HG03196 (cell line): ENCODE results near the gene REXO4.
A peak's percentile ranks its signal among the peaks of the same experiment; 100 is the strongest.
"Not testable (repeated sequence)": the region's sequence is repeated elsewhere in the genome, so short reads cannot be mapped to it uniquely, and the experiment has no call there.

Experiments used
- ATAC-seq: cut with Tn5 transposase; IDR thresholded peaks from one replicate; pipeline ENCODE4 v1.9.1; 2021; ENCODE audit not compliant: unreplicated experiment

The REXO4 gene

DNA sequence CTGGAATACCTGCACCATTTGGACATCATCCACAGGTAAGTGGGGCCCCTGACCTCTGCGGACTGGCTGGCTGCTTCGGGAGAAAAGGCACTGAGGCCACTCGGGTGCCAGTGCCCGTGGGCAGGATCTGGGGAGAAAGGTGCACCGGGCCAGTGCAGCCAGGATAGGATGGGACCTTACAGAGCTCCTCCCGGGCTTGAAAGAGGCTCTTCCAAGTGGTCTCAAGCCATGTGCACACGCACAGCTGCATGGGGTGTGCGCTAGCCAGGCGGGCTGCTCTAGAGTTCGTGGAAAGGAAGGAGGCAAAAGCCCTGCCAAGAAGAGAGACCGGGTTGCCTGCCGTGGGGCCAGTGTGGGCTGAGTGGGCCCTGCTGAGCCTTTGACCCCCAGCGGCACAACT is 28.2 kb downstream of the REXO4 start:
- no peak for ATAC-seq

DNA sequence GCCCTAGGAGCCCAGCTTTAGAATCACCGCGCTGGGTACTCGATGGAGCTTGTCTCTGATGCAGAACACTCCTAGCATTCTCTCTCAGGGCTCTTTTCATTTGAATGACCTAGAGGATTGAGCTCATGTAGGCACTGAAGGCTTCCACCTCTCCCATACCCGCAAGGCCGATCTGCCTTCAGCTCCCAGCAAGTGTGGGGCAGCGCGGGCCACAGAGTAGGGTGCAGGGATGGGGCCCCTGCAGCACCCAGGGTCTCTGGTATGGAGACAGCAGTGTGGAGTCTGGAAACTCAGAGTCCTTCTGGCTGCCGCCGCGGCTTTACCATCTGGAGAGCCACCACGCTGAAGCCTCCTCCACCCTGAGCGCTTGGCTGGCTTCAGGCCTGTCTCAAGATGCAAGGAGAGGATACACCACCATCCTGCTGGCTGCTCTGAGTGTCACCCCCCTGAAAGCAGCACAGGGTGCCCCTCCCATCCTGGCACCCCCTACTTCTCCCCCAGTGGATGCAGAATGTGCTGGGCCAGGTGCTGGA is 28.7 kb downstream of the REXO4 start:
- ATAC-seq = no peak

DNA sequence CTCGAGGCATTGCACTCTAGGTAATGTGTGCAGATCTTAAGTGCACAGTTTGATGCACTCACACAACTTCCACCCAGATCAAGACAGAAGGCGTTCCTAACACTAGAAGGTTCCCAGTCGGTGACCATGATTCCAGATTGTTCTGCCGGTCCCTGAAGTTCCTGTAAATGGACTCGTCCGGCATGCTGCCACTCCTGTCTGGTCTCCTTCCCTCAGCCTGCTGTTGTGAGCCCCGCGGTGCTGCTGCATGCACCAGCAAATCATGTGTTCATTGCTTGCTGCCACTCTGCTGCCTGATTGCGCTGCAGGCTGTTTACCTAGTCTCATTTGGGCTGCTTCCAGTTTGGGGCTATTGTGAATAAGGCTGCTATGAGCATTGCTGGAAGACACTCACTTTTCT is 30.1 kb downstream of the REXO4 start:
- ATAC-seq = no peak

DNA sequence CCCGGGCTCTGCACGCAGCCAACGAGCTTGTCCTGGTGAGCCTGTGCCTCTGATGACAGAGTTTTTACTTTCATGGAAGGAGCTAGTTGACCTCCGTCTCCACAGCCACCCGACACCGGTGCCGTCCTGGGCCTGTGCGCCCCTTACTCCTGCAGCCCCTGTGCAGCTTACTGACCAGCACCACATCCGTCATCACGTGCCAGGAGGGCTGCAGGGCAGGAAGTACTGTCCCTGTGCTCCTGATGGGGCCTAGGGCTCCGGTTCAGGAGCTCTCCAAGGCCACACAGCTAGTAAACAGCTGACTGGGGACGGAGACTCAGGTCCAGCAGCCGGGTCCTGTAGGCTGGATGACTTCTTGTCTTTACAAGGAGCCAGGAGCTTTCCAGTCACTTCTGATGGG is 31.5 kb downstream of the REXO4 start:
- ATAC-seq = no peak

DNA sequence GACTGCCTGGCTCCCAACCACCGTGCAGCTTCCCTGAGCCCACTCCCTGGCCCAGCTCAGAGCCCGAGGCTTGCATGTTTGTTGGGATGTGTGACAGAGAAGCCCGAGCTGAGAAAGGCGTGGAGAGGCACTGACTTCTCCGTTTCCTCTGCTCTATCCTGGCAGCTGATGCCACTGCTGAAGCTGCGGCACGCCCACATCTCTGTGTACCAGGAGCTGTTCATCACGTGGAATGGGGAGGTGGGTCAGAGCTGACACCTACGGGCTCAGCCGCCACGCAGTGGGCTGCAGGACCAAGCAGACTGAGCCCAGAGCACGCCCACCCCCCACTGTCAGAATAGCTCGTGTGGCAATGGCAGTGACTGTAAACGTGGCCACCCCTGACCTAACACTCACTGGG is 32.4 kb downstream of the REXO4 start:
- ATAC-seq = no peak

DNA sequence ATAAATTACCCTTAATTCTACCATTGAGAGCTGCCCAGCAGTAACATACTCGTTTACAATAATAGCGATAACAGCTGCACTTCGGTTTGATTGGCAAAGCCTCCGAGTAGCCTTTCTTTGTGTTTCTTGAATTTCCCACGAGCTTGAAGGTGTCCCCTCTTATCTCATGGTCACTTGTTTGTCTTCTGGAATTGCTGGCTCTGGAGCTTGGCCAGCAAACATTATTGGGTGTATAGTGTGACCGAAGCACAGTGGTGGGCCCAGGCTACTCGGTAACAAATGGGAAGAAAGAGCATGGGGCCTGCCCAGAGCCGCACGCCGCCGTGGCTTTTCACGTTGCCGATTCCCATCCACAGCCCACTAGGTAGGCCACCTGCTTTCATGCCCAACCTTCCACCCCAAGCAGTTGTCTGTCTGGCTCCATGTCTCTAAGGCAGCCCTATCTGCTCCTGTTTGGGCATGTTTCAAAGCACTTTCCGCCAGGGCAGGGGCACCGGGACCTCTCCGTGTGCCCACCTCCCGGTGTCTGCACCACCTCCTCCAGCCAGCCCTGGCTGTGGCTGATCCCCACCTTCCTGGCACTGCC is 33.0 kb downstream of the REXO4 start:
- no peak for ATAC-seq

DNA sequence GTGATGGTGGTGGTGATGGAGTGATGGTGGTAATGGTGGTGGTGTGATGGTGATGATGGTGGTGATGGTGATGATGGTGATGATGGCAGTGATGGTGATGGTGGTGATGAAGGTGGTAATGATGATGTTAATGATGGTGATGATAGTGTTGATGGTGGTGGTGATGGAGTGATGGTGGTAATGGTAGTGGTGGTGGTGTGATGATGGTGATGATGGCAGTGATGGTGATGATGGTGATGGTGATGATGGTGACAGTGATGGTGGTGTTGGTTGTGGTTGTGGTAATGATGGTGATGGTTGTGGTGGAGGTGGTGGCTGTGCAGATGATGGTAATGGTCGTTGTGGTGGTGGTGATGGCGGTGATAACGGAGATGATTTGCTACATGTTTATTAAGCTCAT is 34.4 kb downstream of the REXO4 start:
- no peak for ATAC-seq

DNA sequence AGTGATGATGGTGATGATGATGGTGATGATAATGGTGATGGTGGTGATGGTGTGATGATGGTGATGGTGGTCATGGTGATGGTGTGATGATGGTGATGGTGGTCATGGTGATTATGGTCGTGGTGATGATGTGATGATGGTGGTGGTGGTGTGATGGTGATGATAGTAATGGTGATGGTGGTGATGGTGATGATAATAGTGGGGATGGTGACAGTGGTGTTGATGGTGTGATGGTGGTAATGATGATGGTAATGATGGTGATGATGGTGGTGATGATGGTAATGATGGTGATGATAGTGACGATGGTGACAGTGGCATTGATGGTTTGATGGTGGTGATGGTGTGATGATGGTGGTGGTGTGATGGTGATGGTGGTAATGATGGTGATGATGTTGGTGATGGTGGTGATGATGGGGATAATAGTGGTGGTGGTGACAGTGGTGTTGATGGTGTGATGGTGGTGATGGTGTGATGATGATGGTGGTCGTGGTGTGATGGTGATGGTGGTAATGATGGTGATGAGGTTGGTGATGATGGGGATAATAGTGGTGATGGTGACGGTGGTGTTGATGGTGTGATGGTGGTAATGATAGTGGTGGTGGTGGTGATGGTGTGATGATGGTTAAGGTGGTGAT is 35.2 kb downstream of the REXO4 start:
- no peak for ATAC-seq

DNA sequence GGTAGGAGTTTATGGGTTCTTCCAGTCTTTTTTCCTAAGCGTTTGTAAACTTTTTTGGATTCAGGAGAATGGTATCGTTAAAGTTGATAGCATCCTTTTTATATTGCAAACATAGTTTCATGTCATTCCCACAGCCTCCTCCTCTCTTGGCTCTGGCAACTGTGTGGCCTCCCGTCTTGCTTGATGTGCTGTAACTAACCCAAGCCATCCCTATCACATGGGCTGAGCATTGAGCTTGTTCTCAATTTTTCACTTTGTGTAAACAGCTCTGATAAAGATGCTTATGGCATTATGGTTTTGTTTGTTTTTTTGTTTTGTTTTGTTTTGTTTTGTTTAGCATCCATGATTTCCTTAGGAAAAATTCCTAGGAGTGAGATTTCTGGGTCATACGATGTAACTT is 37.1 kb downstream of the REXO4 start:
- ATAC-seq = no peak

DNA sequence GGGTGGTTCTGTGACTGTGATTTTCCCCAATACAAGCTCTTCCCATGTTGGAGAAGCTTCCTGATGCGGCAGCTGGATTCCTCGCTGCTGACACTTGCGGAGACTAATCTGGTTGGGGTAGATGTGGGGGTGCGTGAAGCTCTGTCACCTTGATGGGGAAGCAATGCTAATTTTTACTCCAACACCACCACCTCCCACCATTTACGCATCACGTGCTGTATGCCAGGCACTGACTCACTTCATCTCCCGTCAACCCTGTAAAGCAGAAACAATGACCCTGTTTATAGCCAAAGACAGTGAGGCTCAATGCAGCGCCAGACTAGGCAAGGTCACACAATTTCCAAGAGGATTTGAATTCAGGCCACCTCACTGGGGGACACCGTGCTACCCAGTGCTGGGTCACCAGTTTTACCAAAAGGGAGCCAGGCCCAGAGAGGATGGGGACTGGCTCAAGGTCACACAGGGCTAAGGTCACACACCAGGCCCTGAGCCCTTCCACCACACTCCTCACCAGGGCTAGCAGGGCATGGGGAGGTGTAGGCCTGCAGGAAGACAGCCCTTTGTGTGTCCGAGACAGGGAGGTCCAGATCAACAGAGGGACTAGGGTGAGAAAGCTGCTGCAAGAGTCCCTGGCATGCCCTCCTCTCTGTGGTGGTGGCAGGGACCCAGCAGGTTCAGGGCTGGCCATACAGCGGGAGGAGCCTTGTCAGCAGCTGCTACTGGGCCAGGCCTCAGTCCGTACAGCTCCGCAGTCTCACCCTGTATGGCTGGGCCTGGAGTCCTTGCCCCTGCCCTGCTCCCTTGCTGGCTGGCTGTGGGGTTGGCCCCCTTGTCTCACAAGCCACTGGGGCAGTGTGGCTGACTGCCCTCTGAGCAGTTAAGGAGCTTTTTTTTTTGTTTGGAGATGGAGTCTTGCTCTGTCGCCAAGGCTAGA is 38.4 kb downstream of the REXO4 start:
- no peak for ATAC-seq

DNA sequence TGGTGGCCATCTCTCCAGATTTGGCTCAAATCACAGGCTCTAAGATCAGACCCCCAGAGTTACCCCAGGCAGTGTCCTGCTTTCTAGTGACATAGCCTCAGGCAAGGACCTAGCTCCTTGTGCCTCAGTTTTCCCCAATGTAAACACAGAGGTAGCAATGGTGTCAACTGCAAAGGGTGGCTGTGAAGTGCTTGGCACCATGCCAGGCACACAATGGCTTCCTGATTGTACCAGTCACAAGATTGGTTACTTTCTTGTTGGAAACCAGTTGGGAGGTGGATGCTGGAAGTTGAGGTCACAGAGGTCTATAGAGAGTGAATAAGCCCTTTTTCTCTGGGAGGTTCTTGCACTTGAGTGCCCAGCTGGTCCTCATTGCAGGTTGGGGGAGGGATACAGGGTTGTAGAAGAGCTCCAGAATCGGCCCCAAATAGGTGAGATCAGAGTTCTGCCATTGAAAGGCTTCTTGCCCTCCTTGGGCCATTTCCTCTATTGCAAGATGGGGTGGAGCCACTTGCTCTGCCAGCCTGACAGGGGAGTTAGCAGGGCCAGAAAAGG is 39.3 kb downstream of the REXO4 start:
- ATAC-seq = no peak

DNA sequence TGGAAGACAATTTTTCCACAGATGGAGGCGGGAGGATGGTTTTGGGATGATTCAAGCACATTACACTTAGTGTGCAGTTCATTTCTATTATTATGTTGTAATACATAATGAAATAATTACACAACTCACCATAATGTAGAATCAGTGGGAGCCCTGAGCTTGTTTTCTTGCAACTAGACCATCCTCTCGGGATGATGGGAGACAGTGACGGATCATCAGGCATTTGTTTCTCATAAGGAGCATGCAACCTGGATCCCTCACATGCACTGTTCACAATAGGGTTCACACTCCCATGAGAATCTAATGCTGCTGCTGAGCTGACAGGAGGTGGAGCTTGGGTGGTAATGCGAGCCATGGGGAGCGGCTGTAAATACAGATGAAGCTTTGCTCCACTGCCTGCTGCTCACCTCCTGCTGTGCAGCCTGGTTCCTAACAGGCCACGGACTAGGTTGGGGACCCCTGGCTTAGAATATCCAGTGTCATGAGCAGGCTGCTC is 40.0 kb downstream of the REXO4 start:
- no peak for ATAC-seq

DNA sequence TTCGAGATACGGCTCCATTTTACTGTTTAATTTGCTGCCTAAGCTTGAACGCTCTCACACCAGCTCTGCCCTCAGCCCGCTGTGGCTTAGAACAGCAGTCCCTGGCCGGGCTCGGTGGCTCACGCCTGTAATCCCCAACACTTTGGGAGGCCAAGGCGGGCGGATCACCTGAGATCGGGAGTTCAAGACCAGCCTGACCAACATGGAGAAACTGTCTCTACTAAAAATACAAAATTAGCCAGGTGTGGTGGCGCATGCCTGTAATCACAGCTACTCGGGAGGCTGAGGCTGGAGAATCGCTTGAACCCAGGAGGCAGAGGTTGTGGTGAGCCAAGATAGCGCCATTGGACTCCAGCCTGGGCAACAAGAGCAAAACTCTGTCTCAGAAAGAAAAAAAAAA is 40.5 kb downstream of the REXO4 start:
- ATAC-seq = not testable (repeated sequence)

DNA sequence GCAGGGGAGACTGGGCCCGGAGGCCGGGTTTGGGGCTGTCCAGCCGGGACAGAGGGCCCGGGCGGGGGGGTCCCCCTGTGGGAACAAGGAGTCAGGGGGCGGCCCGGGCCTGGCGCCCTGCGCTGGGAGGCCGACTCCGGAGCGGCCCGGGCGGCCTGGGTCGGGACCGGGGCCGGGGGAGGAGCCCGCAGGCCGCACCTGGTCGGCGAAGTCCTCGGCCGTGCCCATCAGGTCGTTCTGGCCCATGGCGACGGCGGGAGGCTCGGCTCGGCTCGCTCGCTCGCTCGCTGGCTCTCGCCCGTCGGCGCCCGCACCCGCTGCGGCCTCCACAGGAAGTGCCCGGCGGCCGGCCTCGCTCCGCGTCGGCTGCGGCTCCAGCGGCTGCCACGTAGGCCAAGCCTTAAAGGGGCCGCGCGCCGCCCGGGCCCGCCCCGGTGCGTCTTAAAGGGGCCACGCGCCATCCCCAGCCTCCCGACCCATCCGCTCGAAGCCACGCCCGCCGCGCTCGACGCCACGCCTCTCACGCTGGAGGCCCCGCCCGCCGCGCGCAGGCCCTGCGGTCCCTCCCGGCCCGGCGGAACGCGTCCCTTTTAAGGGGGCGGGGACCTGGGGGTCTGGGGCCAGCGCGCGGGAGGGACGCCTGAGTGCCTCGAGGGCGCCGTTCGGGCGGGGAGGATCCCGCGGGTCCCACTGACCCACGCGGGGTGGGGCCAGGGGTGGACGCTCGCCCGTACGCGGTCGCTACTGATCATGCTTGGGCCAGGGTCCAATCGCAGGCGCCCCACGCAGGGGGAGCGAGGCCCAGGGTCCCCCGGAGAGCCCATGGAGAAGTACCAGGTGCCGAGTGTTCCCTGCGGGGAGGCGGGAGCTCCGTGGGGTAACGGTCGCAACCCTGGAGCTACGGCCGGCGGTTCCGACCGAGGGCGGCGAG is 41.8 kb downstream of the REXO4 start, which contains the start of the genes STKLD1 and SURF4:
Gene STKLD1, plus strand, starts transcription at position 643 of the 931 bp plus-strand sequence. Its CDS starts 108 bp downstream, at position 751.
Gene SURF4, minus strand, starts transcription at position 337 of the 931 bp plus-strand sequence. Its CDS starts 91 bp downstream, at position 246.
- ATAC-seq = peak; percentile 87

DNA sequence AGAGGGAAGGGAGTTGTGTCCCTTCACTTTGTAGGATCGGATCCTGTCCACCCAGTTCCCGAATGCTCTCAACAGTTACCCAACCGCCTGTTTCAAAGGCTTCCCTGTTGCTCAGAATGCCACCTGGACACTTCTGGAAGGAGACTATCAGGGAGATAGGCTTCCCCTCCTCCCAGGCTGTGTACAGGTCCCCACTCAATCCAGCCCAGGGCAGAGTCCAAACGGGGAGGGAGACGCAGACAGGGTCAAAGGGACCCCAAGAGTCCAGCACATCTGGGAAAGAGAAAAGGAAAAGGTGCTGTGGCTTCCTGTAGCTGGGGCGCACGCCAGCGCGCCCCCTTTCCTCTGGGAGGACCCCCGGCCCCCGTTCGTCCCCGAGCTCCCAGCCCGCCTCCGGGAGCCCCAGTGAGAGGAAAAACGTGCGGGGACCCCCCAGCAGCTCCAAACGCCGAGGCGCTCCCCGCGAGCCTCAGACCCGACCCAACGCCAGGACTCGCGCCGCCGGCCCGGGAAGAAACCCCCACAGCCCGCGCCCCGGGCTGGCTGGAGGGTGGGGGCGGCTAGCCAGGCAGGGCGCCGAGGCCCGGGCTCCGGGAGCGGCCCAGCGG is 42.6 kb downstream of the REXO4 start:
- peak; percentile 14 for ATAC-seq

DNA sequence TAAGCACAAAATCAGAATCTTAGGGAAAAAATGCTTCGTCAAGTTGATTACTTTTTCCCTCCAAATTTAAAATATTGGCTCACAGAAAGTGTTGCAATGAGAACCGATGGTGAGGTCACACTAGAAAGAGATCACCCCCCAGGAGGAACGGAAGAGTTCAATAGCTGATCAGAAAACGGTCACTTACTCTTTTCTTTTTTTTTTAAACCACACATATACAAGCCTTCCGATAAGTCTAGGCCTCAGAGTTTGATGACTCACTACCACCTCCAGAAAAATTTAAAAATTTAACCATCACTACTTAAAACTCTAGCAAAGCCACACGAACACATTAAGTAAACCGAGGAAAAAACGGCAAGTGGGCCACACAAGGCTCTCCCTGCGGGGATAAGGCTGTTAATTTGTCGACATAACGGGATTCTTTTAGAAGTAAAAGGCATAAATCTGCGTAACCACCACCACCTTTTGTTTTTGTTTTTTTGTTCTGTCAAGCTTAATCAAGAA is 43.1 kb downstream of the REXO4 start:
- no peak for ATAC-seq

DNA sequence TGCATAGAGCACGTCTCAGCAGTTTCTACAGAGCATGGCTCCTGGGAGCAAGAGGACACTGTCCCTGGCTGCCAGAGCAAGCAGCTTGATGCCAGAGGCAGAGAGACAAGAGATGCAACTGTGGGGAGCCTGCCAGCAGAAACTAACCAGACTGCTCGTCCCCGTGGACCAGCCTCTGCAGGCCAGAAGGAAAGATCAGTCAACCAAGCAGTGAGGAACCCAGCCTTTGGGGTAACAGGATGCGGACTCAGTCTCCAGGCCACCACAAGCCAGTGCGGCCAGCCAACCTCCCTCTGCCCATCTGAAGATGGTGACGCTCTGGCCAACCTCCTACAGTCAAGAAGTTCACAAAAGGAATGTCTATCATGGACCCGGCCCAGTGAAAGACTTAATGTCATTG is 45.7 kb downstream of the REXO4 start:
- ATAC-seq = no peak

DNA sequence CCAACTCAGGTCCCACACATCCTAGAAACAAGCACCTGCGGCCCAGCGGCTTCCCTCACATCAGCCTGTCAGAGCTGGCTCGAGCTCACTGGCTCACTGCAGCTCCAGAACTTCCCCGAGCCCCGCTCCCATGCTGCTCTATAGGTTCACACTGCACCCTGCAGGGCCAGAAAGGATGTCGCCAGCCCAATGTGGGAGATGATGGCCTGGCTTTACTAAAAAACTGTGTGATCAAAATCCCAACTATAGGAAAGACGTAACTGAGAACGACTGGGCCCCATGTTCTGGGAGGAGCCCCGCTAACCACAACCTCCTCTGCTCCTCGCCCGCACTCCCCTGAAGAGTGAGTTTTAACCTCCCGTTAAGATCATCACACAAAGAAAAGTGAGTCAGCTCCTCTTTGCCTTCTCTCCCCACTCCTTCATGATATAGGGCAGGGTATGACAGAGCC is 46.5 kb downstream of the REXO4 start:
- ATAC-seq = no peak

DNA sequence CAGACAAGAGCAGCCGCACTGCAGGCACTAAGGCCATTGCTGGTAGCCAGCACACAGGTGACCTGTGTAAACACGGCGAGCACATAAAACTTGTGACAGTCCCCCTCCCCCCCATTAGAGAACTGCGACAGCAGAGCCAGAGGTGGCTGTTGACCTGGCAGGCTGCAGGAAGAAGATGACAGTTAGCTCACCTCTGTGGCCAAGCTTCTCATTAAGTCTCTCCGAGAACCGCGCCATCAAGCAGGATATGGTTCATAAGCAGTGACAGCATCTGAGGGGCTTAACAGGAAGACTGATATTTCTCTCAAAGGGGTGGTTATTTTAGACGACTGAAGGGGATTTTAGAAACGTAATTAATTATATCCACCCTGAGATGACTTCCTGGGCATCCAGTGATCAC is 47.1 kb downstream of the REXO4 start:
- no peak for ATAC-seq
